Measurements from ENCODE around the gene RHEX. TPM values are rescaled to one million over a fixed set of nuclear protein-coding genes. Genes with fewer than 3 reads are reported as not detected.

The RHEX gene, protein sequence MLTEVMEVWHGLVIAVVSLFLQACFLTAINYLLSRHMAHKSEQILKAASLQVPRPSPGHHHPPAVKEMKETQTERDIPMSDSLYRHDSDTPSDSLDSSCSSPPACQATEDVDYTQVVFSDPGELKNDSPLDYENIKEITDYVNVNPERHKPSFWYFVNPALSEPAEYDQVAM
- not detected in 2 replicates for total RNA-seq

GRCh38 chr1:206052919-206053610 lies at the start of gene RHEX:
Gene RHEX (plus strand): TSS chr1:206053173. CDS start chr1:206097829, 44,656 bp downstream.

GRCh38 chr1:206023695-206024094 lies 29.3 kb upstream of the RHEX start, which contains the start of gene CTSE:
Gene CTSE (minus strand): TSS chr1:206023895. CDS start chr1:206023791, 104 bp downstream.

DNA sequence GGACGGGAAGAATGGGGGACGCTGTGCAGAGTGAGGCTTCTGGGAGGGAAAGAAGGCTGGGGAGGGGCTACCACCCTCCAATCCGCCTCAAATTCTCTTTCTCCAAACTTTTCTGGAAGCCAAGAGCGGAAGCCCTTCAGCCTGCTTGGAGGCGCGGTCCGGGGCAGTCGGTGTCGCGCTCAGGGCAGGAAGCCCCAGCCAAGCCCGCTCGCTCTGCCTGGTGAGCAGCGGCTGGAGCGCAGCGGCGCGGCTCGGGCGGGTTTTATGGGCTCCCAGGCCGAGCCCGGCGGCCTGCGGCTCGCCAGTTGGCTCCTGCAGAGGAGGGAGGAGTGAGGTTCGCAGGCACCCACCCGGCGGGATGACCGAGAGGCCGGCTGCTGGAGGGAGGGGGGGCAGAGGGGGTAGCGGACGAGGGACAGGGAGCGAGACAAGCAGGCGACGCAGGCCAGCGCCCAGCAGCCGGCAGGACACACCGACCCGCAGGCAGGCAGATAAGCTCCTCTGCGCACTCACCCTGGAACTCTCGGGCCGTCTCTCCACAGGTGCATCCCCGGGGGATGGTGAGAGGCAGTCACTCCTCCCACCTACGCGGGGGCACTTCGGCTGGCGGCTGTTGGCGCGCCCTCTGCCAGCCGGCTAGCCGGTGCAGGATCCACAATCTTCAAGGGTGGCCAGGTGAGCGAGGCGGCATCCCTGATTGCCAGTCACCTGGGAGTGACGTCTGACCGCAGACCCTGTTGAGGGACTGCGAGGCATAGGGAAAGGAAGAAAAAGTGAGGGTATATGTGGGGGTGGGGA lies 64.4 kb downstream of the RHEX start, which contains the start of gene AVPR1B:
Gene AVPR1B, minus strand, starts transcription at position 238 of the 798 bp plus-strand sequence. CDS start 498 bp downstream, outside the sequence.

Other genes starting within 250 kb of the RHEX start
- 14.2 and 15.6 TPM in 2 replicates for gene SLC41A1, start 240.0 kb upstream of the RHEX start, total RNA-seq
- gene PM20D1, start 203.0 kb upstream of the RHEX start, total RNA-seq = not detected in 2 replicates
- gene SLC26A9, start 109.7 kb upstream of the RHEX start, total RNA-seq = not detected in 2 replicates
- gene RAB7B, start 49.8 kb upstream of the RHEX start, total RNA-seq = 1.8 and 4.1 TPM in 2 replicates
- gene CTSE, start 29.3 kb upstream of the RHEX start, total RNA-seq = 0.13 TPM in 1 of 2 replicates, not detected in the other
- gene AVPR1B, start 64.2 kb downstream of the RHEX start, total RNA-seq = not detected in 2 replicates
- gene FAM72A, start 149.7 kb downstream of the RHEX start, total RNA-seq = 6.7 and 6.9 TPM in 2 replicates
- gene SRGAP2, start 150.4 kb downstream of the RHEX start, total RNA-seq = 38.1 and 41.4 TPM in 2 replicates